Suprapubic skin (tissue), 3 donors: ENCODE results near the gene OR2Z1.

Source experiments
- CTCF ChIP-seq, 2 donors: fragments of 200-600 bp in 1 of 2; fragments of 450-650 bp in 1 of 2; sonication (generic) in 1 of 2; IDR thresholded peaks; one replicate each; pipeline ENCODE4 v1.5.1; 2016 to 2019; ENCODE audit warnings: antibody characterized with exemption in 2 of 2, mild to moderate bottlenecking in 1 of 2, moderate library complexity in 1 of 2
- POLR2A ChIP-seq, 2 donors: fragments of 450-650 bp; IDR thresholded peaks; one replicate each; pipeline ENCODE4 v1.6.1; 2017; ENCODE audit warnings: antibody characterized with exemption in 2 of 2, mild to moderate bottlenecking in 2 of 2, moderate library complexity in 2 of 2

GRCh38 chr19:8695911-8696310 is 25.5 kb upstream of the OR2Z1 start:
- TF ChIP-seq CTCF (IDR thresholded peaks at IDR 0.05) = no peak
- TF ChIP-seq POLR2A (IDR thresholded peaks at IDR 0.05) = no peak
